Upper lobe of left lung (tissue), 6 donors: ENCODE measurements around the gene GPR61. TPM values are rescaled to one million over a fixed set of nuclear protein-coding genes. Genes with fewer than 3 reads are reported as not detected.

Experiments used
- ATAC-seq, 2 donors: fragments of 200-7000 bp; cut with Tn5 transposase; one replicate each; pipeline ENCODE4 v1.9.1; 2022; ENCODE audit warnings: mild to moderate bottlenecking in 2 of 2, moderate library complexity in 2 of 2; ENCODE audit not compliant: low FRiP score in 2 of 2
- DNase-seq, 2 donors: peaks; one replicate each; pipeline ENCODE4 v3.0.0-alpha.2; 2019 to 2020
- H3K27ac ChIP-seq, 4 donors: fragments of 200-600 bp; sonication (generic); one replicate each; pipeline ENCODE4 v1.5.1; 2016 to 2019
- H3K27me3 ChIP-seq, 4 donors: fragments of 200-600 bp; sonication (generic); one replicate each; pipeline ENCODE4 v1.5.1; 2017 to 2019
- H3K36me3 ChIP-seq, 4 donors: fragments of 200-600 bp; sonication (generic); one replicate each; pipeline ENCODE4 v1.5.1; 2016 to 2019
- H3K4me1 ChIP-seq, 4 donors: fragments of 200-600 bp; sonication (generic); one replicate each; pipeline ENCODE4 v1.5.1; 2018 to 2019
- H3K4me3 ChIP-seq, 4 donors: fragments of 200-600 bp; sonication (generic); one replicate each; pipeline ENCODE4 v1.5.1; 2017 to 2019; ENCODE audit warnings: mild to moderate bottlenecking in 2 of 4, moderate library complexity in 1 of 4
- H3K9me3 ChIP-seq, 4 donors: fragments of 200-600 bp; sonication (generic); one replicate each; pipeline ENCODE4 v1.5.1; 2018 to 2019
- EP300 ChIP-seq, 4 donors: sonication (generic); formaldehyde crosslinking; IDR thresholded peaks; one replicate each; pipeline ENCODE4 v1.5.1; 2017; ENCODE audit warnings: antibody characterized with exemption in 4 of 4, control low read depth in 2 of 4
- POLR2A ChIP-seq, 4 donors: fragments of 450-650 bp; IDR thresholded peaks; one replicate each; pipeline ENCODE4 v1.5.1; 2016 to 2017; ENCODE audit warnings: antibody characterized with exemption in 4 of 4, mild to moderate bottlenecking in 2 of 4
- POLR2AphosphoS5 ChIP-seq, 2 donors: sonication (generic); formaldehyde crosslinking; IDR thresholded peaks; one replicate each; pipeline ENCODE4 v1.5.1; 2017; ENCODE audit warnings: antibody characterized with exemption in 2 of 2
- WGBS, 2 donors: methylation state at CpG; one replicate each; pipeline ENCODE4 v1.1.5; 2017 to 2018; 5-methylcytosine and 5-hydroxymethylcytosine counted together
- total RNA-seq, 6 donors: library from RNA; depleted of rRNA in 4 of 6; stranded (reverse); fragments of >200 nt in 4 of 6; gene quantifications; one replicate each; pipeline versions ENCODE4 v1.1.0 to v1.2.1, GENCODE V29; 2016 to 2021
- TF ChIP-seq, protein P1 (sequence below), 6 experiments: fragments of 450-650 bp in 4 of 6; fragments of 200-600 bp in 2 of 6; sonication (generic) in 2 of 6; IDR thresholded peaks; one replicate each; pipeline ENCODE4 v1.5.1; 2016 to 2019; ENCODE audit warnings: antibody characterized with exemption in 6 of 6
- donor health status: DM: no; HTN: no; CAD: no; lungs with moderate emphysema.
- donor health status: DM: no; HTN: yes; CAD: no; lungs with severe emphysema.

GPR61 gene
- total RNA-seq, 6 donors from 2014 or later = not detected

DNA sequence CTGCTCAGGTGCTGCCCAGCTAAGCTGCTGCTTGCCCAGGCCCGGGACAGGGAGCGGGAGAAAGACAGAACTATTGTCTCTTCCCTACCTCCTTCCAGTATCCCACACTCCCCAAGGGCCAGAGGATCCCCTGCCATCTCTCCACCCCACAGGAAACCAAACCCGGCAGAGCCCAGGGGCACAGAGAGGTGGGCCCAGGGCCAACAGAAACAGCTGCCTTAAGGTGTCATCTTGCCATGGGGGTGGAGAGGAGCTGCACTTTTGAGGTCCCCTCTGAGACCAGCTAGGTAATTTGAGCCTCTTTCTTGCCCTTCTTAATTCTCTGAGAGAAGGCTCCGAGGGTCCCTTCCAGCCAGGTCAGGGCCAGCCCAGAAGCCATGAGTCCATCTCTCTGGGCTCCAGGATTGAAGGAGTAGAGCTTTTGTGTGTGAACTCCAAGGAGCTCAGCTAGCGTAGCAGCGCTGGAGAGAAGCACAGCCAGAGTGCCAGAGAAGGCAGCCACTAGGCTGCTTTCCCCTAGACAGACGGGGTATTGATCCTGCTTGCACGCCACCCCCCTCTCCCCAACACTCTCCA lies 9.7 kb upstream of the GPR61 start:
- DNase-seq (no peak), ATAC-seq (no peak)
- TF ChIP-seq EP300 (IDR thresholded peaks at IDR 0.05) (no peak), POLR2AphosphoS5 (IDR thresholded peaks at IDR 0.05) (no peak), POLR2A (IDR thresholded peaks at IDR 0.05) (no peak)
- TF ChIP-seq, protein P1, sequence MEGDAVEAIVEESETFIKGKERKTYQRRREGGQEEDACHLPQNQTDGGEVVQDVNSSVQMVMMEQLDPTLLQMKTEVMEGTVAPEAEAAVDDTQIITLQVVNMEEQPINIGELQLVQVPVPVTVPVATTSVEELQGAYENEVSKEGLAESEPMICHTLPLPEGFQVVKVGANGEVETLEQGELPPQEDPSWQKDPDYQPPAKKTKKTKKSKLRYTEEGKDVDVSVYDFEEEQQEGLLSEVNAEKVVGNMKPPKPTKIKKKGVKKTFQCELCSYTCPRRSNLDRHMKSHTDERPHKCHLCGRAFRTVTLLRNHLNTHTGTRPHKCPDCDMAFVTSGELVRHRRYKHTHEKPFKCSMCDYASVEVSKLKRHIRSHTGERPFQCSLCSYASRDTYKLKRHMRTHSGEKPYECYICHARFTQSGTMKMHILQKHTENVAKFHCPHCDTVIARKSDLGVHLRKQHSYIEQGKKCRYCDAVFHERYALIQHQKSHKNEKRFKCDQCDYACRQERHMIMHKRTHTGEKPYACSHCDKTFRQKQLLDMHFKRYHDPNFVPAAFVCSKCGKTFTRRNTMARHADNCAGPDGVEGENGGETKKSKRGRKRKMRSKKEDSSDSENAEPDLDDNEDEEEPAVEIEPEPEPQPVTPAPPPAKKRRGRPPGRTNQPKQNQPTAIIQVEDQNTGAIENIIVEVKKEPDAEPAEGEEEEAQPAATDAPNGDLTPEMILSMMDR (IDR thresholded peaks at IDR 0.05) = no peak
- Histone ChIP-seq H3K36me3 (no peaks in the 10 kb centered on the region), H3K4me1 (peaks cover 6 to 13% (median 8%) of the 10 kb centered on the region in 4 donors), H3K9me3 (no peaks in the 10 kb centered on the region), H3K4me3 (no peak overlapping the region), H3K27ac (peak overlapping the region in 1 of 4 donors; percentile 13), H3K27me3 (no peaks in the 10 kb centered on the region)
- 71 to 82% methylated on average over 8 of the region's 8 CpGs for WGBS, 2 donors

DNA sequence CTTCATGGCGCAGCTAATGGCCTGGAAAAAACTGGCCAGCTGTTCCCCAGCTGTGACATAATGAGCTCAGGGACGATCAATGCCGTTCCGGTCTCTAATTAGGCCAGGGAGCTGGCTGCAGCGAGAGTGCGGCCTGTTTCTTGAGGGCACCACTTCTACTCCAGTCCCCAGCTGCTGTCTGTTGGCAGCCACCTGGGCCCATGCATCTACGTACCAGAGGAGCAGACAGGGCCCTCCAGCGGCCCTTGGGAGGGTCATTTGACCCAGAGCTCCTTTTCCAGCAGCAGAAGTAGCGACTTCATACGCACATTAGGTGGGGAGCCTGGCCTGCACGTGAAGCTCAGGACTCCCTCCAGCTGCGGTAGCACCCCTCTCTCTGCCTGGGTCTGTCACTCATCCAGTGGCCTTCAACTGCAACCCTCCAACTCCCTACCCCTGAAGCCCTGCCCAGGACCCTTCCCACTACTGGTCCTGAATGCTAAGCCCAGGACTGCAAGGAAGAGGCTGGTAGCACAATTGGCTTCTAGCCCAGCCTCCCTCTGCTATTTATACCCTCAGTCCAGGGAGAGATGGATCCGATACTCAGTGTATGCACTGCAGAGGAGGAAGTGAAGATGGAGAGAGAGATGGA lies 9.1 kb upstream of the GPR61 start:
- Histone ChIP-seq H3K27ac (peak overlapping the region in 1 of 4 donors; percentile 13), H3K36me3 (no peaks in the 10 kb centered on the region), H3K27me3 (no peaks in the 10 kb centered on the region), H3K4me1 (peaks cover 6 to 13% (median 8%) of the 10 kb centered on the region in 4 donors), H3K4me3 (no peak overlapping the region), H3K9me3 (no peaks in the 10 kb centered on the region)
- DNase-seq (no peak), ATAC-seq (no peak)
- WGBS, 2 donors = 81 to 85% methylated on average over 8 to 13 of the region's 13 CpGs
- TF ChIP-seq POLR2AphosphoS5 (IDR thresholded peaks at IDR 0.05) = no peak

DNA sequence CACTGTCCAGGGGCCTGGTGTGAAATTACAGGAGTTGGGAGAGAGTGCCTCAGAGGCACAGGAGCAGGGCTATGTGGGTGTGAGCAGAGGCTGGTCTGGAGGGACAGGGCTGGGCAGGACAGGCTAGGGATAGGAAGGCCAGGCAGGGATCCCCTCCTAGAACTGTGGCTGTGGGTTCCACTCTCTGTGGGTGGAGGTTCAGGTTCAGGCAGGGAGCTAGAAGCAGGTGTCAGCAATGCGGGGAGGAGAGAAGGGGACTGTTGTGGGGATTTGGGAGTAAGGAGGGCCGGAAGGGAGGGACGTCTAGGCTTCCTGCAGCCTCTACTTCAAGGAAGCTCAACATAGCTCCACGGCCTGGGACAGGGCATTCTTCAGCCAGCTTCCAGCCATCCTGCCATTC lies 8.3 kb upstream of the GPR61 start:
- Histone ChIP-seq H3K27me3 (no peaks in the 10 kb centered on the region), H3K36me3 (no peaks in the 10 kb centered on the region), H3K4me1 (peaks cover 6 to 13% (median 8%) of the 10 kb centered on the region in 4 donors), H3K4me3 (no peak overlapping the region), H3K9me3 (no peaks in the 10 kb centered on the region), H3K27ac (no peak overlapping the region)
- DNase-seq (no peak), ATAC-seq (no peak)
- WGBS, 2 donors = 78 to 87% methylated on average over 4 of the region's 4 CpGs
- TF ChIP-seq POLR2A (IDR thresholded peaks at IDR 0.05) (no peak), EP300 (IDR thresholded peaks at IDR 0.05) (no peak), POLR2AphosphoS5 (IDR thresholded peaks at IDR 0.05) (no peak)
- TF ChIP-seq, protein P1 (IDR thresholded peaks at IDR 0.05) = no peak

DNA sequence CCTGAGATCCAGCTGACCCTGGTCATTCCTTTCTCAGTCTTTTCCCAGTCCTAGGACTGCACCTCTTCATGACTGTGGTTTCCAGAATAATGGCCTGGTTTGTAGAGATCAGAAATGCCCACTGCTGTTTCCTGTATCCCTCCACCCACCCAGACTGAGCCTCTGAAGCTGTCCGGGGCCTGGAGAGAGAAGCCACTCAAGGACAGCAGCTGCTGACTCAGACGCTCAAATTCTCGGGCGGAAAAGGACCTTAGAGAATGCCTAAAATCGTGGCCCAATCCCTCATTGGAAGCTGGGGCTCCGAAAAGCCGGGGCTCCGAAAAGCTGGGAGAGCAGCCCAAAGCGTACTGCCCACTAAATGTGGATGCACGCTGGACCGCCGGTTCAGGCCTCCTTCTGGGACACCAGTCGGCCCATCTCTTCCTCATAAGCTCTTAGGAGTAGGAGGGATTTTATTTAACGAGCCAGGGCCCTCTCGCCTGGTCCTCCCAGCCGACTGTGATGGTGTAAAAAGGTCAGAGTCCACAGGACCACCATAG lies 7.8 kb upstream of the GPR61 start:
- Histone ChIP-seq H3K27me3 (no peaks in the 10 kb centered on the region), H3K4me1 (peaks cover 6 to 13% (median 8%) of the 10 kb centered on the region in 4 donors), H3K4me3 (peak overlapping the region in 1 of 4 donors; percentile 7), H3K36me3 (no peaks in the 10 kb centered on the region), H3K9me3 (no peaks in the 10 kb centered on the region), H3K27ac (peak overlapping the region in 1 of 4 donors; percentile 35)
- 58 to 64% methylated on average over 15 to 16 of the region's 16 CpGs for WGBS, 2 donors
- ATAC-seq (no peak), DNase-seq (no peak)
- no peak for TF ChIP-seq POLR2AphosphoS5 (IDR thresholded peaks at IDR 0.05)
- TF ChIP-seq, protein P1 (IDR thresholded peaks at IDR 0.05) = no peak
- TF ChIP-seq POLR2A (IDR thresholded peaks at IDR 0.05) = no peak
- no peak for TF ChIP-seq EP300 (IDR thresholded peaks at IDR 0.05)

DNA sequence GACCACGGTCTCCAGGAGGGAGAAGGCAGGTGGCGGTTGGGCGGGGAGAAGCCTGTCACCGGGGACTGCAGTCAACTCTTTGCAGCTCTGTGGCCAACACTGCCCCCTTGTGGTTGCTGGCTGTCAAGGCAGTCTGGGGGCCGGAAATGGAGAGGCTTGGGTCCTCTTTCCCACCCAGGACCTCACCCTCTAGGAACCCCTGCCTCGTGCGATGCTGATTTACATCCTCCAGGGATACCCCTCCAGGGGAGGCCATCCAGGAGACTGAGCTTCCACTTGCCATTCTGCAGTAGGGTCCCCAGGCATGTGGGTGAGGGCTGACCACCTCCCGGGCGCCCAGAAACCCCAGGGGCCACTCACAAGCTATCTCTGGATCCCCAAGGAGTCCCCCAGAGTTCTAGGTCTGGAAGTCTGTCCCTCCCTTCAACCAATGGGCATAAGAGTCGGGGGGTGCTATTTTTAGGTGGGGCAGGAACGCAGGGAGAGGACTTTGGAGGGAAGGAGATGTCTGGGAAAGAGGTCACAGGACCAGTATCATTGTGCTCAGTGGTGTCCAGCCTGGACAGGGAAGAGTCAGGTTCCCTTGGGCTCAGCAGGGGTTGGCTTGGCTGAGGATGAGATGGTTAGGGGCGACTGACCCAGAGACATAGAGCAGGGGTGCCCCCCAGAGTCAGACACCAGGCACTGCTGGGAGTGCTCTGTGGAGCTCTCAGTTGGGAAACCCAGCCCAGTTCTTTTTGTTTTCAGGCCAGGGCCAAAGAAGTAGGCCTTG lies 7.1 kb upstream of the GPR61 start:
- WGBS, 2 donors = 20 to 28% methylated on average over 3 to 12 of the region's 12 CpGs
- H3K36me3 ChIP-seq = no peaks in the 10 kb centered on the region
- peak overlapping the region in 3 of 4 donors; percentile 2 to 22 (median 7) for H3K4me3 ChIP-seq
- peaks cover 6 to 13% (median 8%) of the 10 kb centered on the region in 4 donors for H3K4me1 ChIP-seq
- DNase-seq (peak in 1 of 2 donors; percentile 88), ATAC-seq (peak; percentile 90 to 95)
- TF ChIP-seq POLR2A (IDR thresholded peaks at IDR 0.05) (no peak), EP300 (IDR thresholded peaks at IDR 0.05) (no peak), POLR2AphosphoS5 (IDR thresholded peaks at IDR 0.05) (no peak)
- TF ChIP-seq, protein P1 (IDR thresholded peaks at IDR 0.05) = peak; percentile 95 to 98 (median 98)
- H3K27ac ChIP-seq = peak overlapping the region in 3 of 4 donors; percentile 2 to 37 (median 35)
- no peaks in the 10 kb centered on the region for H3K27me3 ChIP-seq
- H3K9me3 ChIP-seq = no peaks in the 10 kb centered on the region
